Measurements from ENCODE around the gene POU6F1. TPM values are rescaled to one million over a fixed set of nuclear protein-coding genes. Genes with fewer than 3 reads are reported as not detected.
"Not testable (repeated sequence)": the region's sequence is repeated elsewhere in the genome, so short reads cannot be mapped to it uniquely, and the experiment has no call there.

POU6F1 gene
- total RNA-seq: 10 to 100 TPM; 12.1 to 12.4 TPM

GRCh38 chr12:51217968-51218606 lies at the start of gene POU6F1:
Gene POU6F1 (minus strand): TSS chr12:51218062. CDS start chr12:51206836, 11,226 bp downstream.
- peak within 1 kb of the TSS; percentile 88 for H3K27ac Mint-ChIP-seq
- H3K9me3 Mint-ChIP-seq: no peaks in the 10 kb centered on the region
- DNase-seq: peak; percentile 77
- H3K36me3 Mint-ChIP-seq: no peaks in the 10 kb centered on the region
- ChIA-PET POLR2A (interaction anchor here (0.6 to 2.1 kb wide), 17 partner anchors 9 to 455 kb away, joined by 3 to 17 read pairs (median 4); partner anchors contain the start of genes BIN2, CSRNP2, DAZAP2 and SMAGP), CTCF (interaction anchor here (0.6 to 2.8 kb wide), 14 partner anchors 9 to 808 kb away, joined by 3 to 17 read pairs (median 4); partner anchors contain the start of genes CSRNP2, DAZAP2 and SMAGP)
- no peaks in the 10 kb centered on the region for H3K27me3 Mint-ChIP-seq
- intact Hi-C loops (cut with micrococcal nuclease): loop anchor here (1.0 kb wide), 3 partner anchors 20 to 171 kb away; partner anchors contain the start of gene DAZAP2
- peaks cover 18% of the 10 kb centered on the region for H3K4me1 Mint-ChIP-seq (ENCODE audit: low read depth)
- H3K4me3 Mint-ChIP-seq: peak within 1 kb of the TSS; percentile 79

- intact Hi-C loops (cut with micrococcal nuclease): loop anchor here (10.0 kb wide), 1 partner anchor 270 kb away; no protein-coding TSS in a partner anchor
- Mint-ChIP-seq H3K4me1 (ENCODE audit: low read depth) (peaks cover 25% of the 10 kb centered on the region), H3K27ac (no peak overlapping the region), H3K27me3 (no peaks in the 10 kb centered on the region), H3K36me3 (no peaks in the 10 kb centered on the region), H3K4me3 (no peak overlapping the region), H3K9me3 (no peaks in the 10 kb centered on the region)
- ChIA-PET CTCF (no interaction called here), POLR2A (interaction anchor here (0.7 kb wide), 1 partner anchor 36 kb away, joined by 3 read pairs; no protein-coding TSS in a partner anchor)
- DNase-seq: no peak
Measured at GRCh38 chr12:51265024-51265423, 47.2 kb upstream of the POU6F1 start.

- Mint-ChIP-seq H3K4me1 (ENCODE audit: low read depth) (peaks cover 23% of the 10 kb centered on the region), H3K4me3 (no peak overlapping the region), H3K9me3 (no peaks in the 10 kb centered on the region), H3K27ac (no peak overlapping the region), H3K27me3 (no peaks in the 10 kb centered on the region), H3K36me3 (no peaks in the 10 kb centered on the region)
- CTCF ChIA-PET: interaction anchor here (4.2 kb wide), 1 partner anchor 77 kb away, joined by 42 read pairs; no protein-coding TSS in a partner anchor
- POLR2A ChIA-PET: interaction anchor here (0.7 kb wide), 1 partner anchor 37 kb away, joined by 3 read pairs; no protein-coding TSS in a partner anchor
- DNase-seq: no peak
- intact Hi-C loops (cut with micrococcal nuclease): loop anchor here (10.0 kb wide), 1 partner anchor 271 kb away; no protein-coding TSS in a partner anchor
Measured at GRCh38 chr12:51264297-51264696, 46.4 kb upstream of the POU6F1 start.

- H3K4me1 Mint-ChIP-seq (ENCODE audit: low read depth): peaks cover 18% of the 10 kb centered on the region
- intact Hi-C loops (cut with micrococcal nuclease): loop anchor here (10.0 kb wide), 1 partner anchor 271 kb away; no protein-coding TSS in a partner anchor
- ChIA-PET POLR2A (interaction anchor here (0.7 to 1.3 kb wide), 2 partner anchors 8 to 29 kb away, joined by 3 read pairs; no protein-coding TSS in a partner anchor), CTCF (interaction anchor here (0.9 to 4.2 kb wide), 5 partner anchors 10 to 78 kb away, joined by 3 to 42 read pairs (median 7); no protein-coding TSS in a partner anchor)
- no peaks in the 10 kb centered on the region for H3K27me3 Mint-ChIP-seq
- H3K4me3 Mint-ChIP-seq: no peak overlapping the region
- H3K36me3 Mint-ChIP-seq: no peaks in the 10 kb centered on the region
- DNase-seq: no peak
- no peaks in the 10 kb centered on the region for H3K9me3 Mint-ChIP-seq
- H3K27ac Mint-ChIP-seq: no peak overlapping the region
Measured at GRCh38 chr12:51263341-51263740, 45.5 kb upstream of the POU6F1 start.

- intact Hi-C loops (cut with micrococcal nuclease): loop anchor here (10.0 kb wide), 1 partner anchor 272 kb away; no protein-coding TSS in a partner anchor
- H3K4me3 Mint-ChIP-seq: no peak overlapping the region
- no peaks in the 10 kb centered on the region for H3K27me3 Mint-ChIP-seq
- no peaks in the 10 kb centered on the region for H3K9me3 Mint-ChIP-seq
- no peak overlapping the region for H3K27ac Mint-ChIP-seq
- DNase-seq: peak; percentile 57
- H3K36me3 Mint-ChIP-seq: no peaks in the 10 kb centered on the region
- CTCF ChIA-PET: interaction anchor here (0.9 to 4.2 kb wide), 7 partner anchors 8 to 87 kb away, joined by 3 to 42 read pairs (median 7); no protein-coding TSS in a partner anchor
- peaks cover 18% of the 10 kb centered on the region for H3K4me1 Mint-ChIP-seq (ENCODE audit: low read depth)
- POLR2A ChIA-PET: interaction anchor here (0.7 to 1.3 kb wide), 2 partner anchors 8 to 29 kb away, joined by 3 read pairs; no protein-coding TSS in a partner anchor
Measured at GRCh38 chr12:51262758-51263177, 44.9 kb upstream of the POU6F1 start.

- DNase-seq; H3K4me3 Mint-ChIP-seq; H3K27ac Mint-ChIP-seq; POLR2A ChIA-PET; H3K36me3 Mint-ChIP-seq; H3K9me3 Mint-ChIP-seq; H3K27me3 Mint-ChIP-seq; H3K4me1 Mint-ChIP-seq (ENCODE audit: low read depth); intact Hi-C loops (cut with micrococcal nuclease): not testable (repeated sequence)
- CTCF ChIA-PET: interaction anchor here (0.7 to 1.4 kb wide), 2 partner anchors 16 to 81 kb away, joined by 3 to 4 read pairs; no protein-coding TSS in a partner anchor
Measured at GRCh38 chr12:51259600-51259999, 41.7 kb upstream of the POU6F1 start.

- POLR2A ChIA-PET: no interaction called here
Measured at GRCh38 chr12:51254536-51254935, 36.7 kb upstream of the POU6F1 start.

GRCh38 chr12:51253276-51253675 lies 35.4 kb upstream of the POU6F1 start:
- Mint-ChIP-seq H3K9me3 (no peaks in the 10 kb centered on the region), H3K4me1 (ENCODE audit: low read depth) (peaks cover 2% of the 10 kb centered on the region), H3K27ac (no peak overlapping the region), H3K36me3 (no peaks in the 10 kb centered on the region), H3K27me3 (no peaks in the 10 kb centered on the region), H3K4me3 (no peak overlapping the region)
- DNase-seq: no peak
- intact Hi-C loops (cut with micrococcal nuclease): no loop called here
- CTCF ChIA-PET: interaction anchor here (0.6 to 3.1 kb wide), 19 partner anchors 9 to 210 kb away, joined by 3 to 29 read pairs (median 4); partner anchors contain the start of genes DAZAP2, POU6F1 and SMAGP
- POLR2A ChIA-PET: interaction anchor here (1.7 kb wide), 1 partner anchor 13 kb away, joined by 4 read pairs; no protein-coding TSS in a partner anchor

More at GRCh38 chr12:51254536-51254935, 36.7 kb upstream of the POU6F1 start:
- no peaks in the 10 kb centered on the region for H3K9me3 Mint-ChIP-seq
- no peaks in the 10 kb centered on the region for H3K27me3 Mint-ChIP-seq
- intact Hi-C loops (cut with micrococcal nuclease): no loop called here
- no peaks in the 10 kb centered on the region for H3K36me3 Mint-ChIP-seq
- H3K4me3 Mint-ChIP-seq: no peak overlapping the region
- CTCF ChIA-PET: interaction anchor here (0.8 kb wide), 1 partner anchor 11 kb away, joined by 3 read pairs; no protein-coding TSS in a partner anchor
- H3K27ac Mint-ChIP-seq: no peak overlapping the region
- H3K4me1 Mint-ChIP-seq (ENCODE audit: low read depth): no peaks in the 10 kb centered on the region
- no peak for DNase-seq

- Mint-ChIP-seq H3K9me3 (no peaks in the 10 kb centered on the region), H3K4me3 (no peak overlapping the region), H3K27me3 (no peaks in the 10 kb centered on the region), H3K27ac (peak overlapping the region; percentile 57), H3K4me1 (ENCODE audit: low read depth) (peaks cover 38% of the 10 kb centered on the region), H3K36me3 (peaks cover 10% of the 10 kb centered on the region)
- CTCF ChIA-PET: interaction anchor here (0.6 to 0.8 kb wide), 2 partner anchors 225 to 422 kb away, joined by 3 read pairs; no protein-coding TSS in a partner anchor
- POLR2A ChIA-PET: interaction anchor here (0.6 to 1.0 kb wide), 2 partner anchors 9 to 237 kb away, joined by 4 read pairs; partner anchors contain the start of gene DAZAP2
- intact Hi-C loops (cut with micrococcal nuclease): loop anchor here (2.0 to 10.0 kb wide), 2 partner anchors 165 to 483 kb away; partner anchors contain the start of genes ATF1 and CSRNP2
- no peak for DNase-seq
Measured at GRCh38 chr12:51247523-51248206, 29.8 kb upstream of the POU6F1 start.

GRCh38 chr12:51246254-51246853 lies 28.5 kb upstream of the POU6F1 start:
- no peaks in the 10 kb centered on the region for H3K9me3 Mint-ChIP-seq
- DNase-seq: peak; percentile 61
- intact Hi-C loops (cut with micrococcal nuclease): loop anchor here (2.0 to 10.0 kb wide), 2 partner anchors 164 to 482 kb away; partner anchors contain the start of genes ATF1 and CSRNP2
- peak overlapping the region; percentile 85 for H3K27ac Mint-ChIP-seq
- peaks cover 18% of the 10 kb centered on the region for H3K36me3 Mint-ChIP-seq
- peaks cover 46% of the 10 kb centered on the region for H3K4me1 Mint-ChIP-seq (ENCODE audit: low read depth)
- H3K27me3 Mint-ChIP-seq: no peaks in the 10 kb centered on the region
- ChIA-PET POLR2A (interaction anchor here (0.7 to 1.0 kb wide), 2 partner anchors 24 to 525 kb away, joined by 4 read pairs; no protein-coding TSS in a partner anchor), CTCF (interaction anchor here (1.5 to 1.9 kb wide), 2 partner anchors 16 to 95 kb away, joined by 6 to 7 read pairs; no protein-coding TSS in a partner anchor)
- peak overlapping the region; percentile 15 for H3K4me3 Mint-ChIP-seq

All from activated CD4-positive, alpha-beta memory T cell treated with anti-CD3 and anti-CD28 coated beads for 36 hours (primary cell).